Cardiac fibroblast (primary cell): ENCODE data around the gene PEX11G.

ENCODE experiments used
- DNase-seq, 2 donors: peaks; one replicate each; pipeline versions ENCODE4 v3.0.0 to v3.0.0-alpha.2; 2010; ENCODE audit warnings: low read depth in 2 of 2
- H3K4me3 ChIP-seq, 2 donors: replicated peaks in 1 of 2; 1 replicate in 1 of 2; 2 replicates in 1 of 2; pipeline ENCODE4 v1.5.1; 2011; ENCODE audit warnings: low read depth in 2 of 2, low read length in 2 of 2, mild to moderate bottlenecking in 2 of 2, moderate library complexity in 1 of 2
- TF ChIP-seq, protein P1 (sequence below): IDR thresholded peaks from one replicate; pipeline ENCODE4 v1.5.1; 2011; ENCODE audit warnings: low read depth, mild to moderate bottlenecking, low read length, inconsistent platforms

PEX11G gene

GRCh38 chr19:7505682-7506384 is 17.0 kb upstream of the PEX11G start:
- TF ChIP-seq, protein P1, sequence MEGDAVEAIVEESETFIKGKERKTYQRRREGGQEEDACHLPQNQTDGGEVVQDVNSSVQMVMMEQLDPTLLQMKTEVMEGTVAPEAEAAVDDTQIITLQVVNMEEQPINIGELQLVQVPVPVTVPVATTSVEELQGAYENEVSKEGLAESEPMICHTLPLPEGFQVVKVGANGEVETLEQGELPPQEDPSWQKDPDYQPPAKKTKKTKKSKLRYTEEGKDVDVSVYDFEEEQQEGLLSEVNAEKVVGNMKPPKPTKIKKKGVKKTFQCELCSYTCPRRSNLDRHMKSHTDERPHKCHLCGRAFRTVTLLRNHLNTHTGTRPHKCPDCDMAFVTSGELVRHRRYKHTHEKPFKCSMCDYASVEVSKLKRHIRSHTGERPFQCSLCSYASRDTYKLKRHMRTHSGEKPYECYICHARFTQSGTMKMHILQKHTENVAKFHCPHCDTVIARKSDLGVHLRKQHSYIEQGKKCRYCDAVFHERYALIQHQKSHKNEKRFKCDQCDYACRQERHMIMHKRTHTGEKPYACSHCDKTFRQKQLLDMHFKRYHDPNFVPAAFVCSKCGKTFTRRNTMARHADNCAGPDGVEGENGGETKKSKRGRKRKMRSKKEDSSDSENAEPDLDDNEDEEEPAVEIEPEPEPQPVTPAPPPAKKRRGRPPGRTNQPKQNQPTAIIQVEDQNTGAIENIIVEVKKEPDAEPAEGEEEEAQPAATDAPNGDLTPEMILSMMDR, result no peak
- no peak overlapping the region for H3K4me3 ChIP-seq
- DNase-seq, result no peak

DNA sequence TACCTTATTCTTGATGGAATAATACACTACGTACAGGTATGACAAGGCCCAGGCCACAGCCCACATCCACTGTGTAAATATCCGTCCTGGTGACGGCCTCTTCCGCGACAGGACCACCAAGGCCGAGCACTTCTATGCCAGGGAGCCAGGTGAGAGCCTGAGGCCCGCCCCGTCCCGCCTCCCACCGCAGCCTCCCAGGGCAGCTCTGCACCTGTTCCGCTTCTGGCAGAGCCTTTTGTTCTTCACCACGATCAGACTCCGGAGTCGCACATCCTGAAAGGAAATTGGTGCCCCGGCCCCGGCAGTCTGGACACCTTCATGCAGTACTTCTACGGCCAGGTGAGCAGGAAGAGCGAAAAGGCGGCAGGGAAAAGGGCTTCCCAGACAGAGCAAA is 16.4 kb upstream of the PEX11G start:
- TF ChIP-seq, protein P1, result no peak
- no peak overlapping the region for H3K4me3 ChIP-seq
- no peak for DNase-seq

DNA sequence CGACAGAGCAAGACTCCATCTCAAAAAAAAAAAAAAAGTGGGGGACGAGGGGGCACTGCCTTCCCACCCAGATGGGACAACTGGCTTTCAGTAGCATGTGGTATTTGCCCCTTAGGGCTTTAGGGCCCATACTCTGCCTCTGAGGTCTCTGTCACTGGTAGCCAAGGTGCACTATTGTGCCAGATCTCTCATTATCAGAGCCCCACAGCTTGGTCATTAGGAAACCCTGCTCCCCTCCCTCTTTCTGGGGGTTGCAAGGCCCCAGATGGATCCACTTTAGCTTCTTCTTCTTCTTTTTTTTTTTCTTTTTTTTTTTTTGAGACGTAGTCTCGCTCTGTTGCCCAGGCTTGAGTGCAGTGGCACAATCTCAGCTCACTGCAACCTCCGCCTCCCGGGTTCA is 15.8 kb upstream of the PEX11G start:
- no peak overlapping the region for H3K4me3 ChIP-seq
- no peak for DNase-seq
- TF ChIP-seq, protein P1, result no peak

GRCh38 chr19:7502552-7502951 is 13.7 kb upstream of the PEX11G start:
- H3K4me3 ChIP-seq, result no peak overlapping the region
- TF ChIP-seq, protein P1, result no peak
- DNase-seq, result no peak

- TF ChIP-seq, protein P1, result no peak
- peak overlapping the region in 1 of 2 donors; percentile 42 for H3K4me3 ChIP-seq
- DNase-seq, result peak; percentile 23 to 51
Measured at GRCh38 chr19:7500811-7501450, 12.1 kb upstream of the PEX11G start.

GRCh38 chr19:7497292-7497691 is 8.5 kb upstream of the PEX11G start:
- H3K4me3 ChIP-seq, result no peak overlapping the region
- peak in 1 of 2 donors; percentile 21 for DNase-seq
- TF ChIP-seq, protein P1, result peak; percentile 46
